ENCODE measurements around the gene OSM. TPM values are rescaled to one million over a fixed set of nuclear protein-coding genes. Genes with fewer than 3 reads are reported as not detected.

The OSM gene
- total and polyA plus RNA-seq, 2 experiments from 2014 or later = 1.5 TPM; not detected in 1

DNA sequence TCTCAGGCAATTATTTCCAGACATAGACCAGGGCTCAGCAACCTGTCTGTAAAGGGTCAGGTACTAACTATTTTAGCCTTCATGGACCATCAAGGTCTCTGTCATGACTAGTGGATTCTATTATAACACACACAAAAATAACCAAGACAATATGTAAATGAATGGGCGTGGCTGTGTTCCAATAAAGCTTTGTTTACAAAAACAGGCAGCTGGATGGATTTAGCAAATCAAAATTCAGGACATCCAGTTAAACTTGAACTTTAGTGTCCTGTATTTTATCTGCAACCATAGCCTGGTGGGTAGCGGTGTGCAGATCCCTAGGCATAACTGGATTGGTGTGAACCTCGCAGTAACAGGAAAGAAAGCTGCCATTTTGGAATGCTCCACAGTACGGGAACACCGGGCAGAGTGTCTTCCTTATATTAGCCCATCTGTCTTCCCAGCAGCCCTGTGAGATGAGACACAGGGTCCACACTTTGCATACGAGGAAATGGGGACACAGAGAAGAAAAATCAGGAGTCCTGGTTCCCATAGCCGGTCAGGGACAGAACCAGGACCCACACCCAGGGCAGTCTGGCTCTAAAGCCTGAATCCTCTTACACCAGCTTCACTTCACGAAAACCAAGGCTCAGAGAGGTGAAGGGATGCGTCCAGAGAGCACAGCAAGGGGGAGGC lies 35.7 kb downstream of the OSM start:
- H3K9me3 ChIP-seq (ENCODE audit: low read depth) = no peaks in the 10 kb centered on the region
- no peak overlapping the region for H2AFZ ChIP-seq
- peaks cover 21% of the 10 kb centered on the region for H3K4me1 ChIP-seq (ENCODE audit: insufficient read depth)
- no peaks in the 10 kb centered on the region for H4K20me1 ChIP-seq (ENCODE audit: insufficient read depth, poor library complexity, severe bottlenecking)
- no peak overlapping the region for H3K27ac ChIP-seq
- no peak overlapping the region for H3K4me3 ChIP-seq
- no peaks in the 10 kb centered on the region for H3K79me2 ChIP-seq
- DNase-seq (ENCODE audit: low spot score) = no peak
- H3K27me3 ChIP-seq = no peaks in the 10 kb centered on the region
- 92% methylated on average over 9 of the region's 9 CpGs for WGBS (ENCODE audit: low lambda C conversion rate, missing lambda C conversion rate)
- H3K36me3 ChIP-seq (replicated peaks; ENCODE audit: insufficient read depth, low read depth) = no peaks in the 10 kb centered on the region
- H3K4me2 ChIP-seq = no peak overlapping the region
- TF ChIP-seq EZH2 (IDR thresholded peaks at IDR 0.05; ENCODE audit: borderline replicate concordance) = no peak
- no peak for TF ChIP-seq EZH2phosphoT487 (IDR thresholded peaks at IDR 0.05; ENCODE audit: low read depth, severe bottlenecking, unreplicated experiment)
- TF ChIP-seq, protein P1, sequence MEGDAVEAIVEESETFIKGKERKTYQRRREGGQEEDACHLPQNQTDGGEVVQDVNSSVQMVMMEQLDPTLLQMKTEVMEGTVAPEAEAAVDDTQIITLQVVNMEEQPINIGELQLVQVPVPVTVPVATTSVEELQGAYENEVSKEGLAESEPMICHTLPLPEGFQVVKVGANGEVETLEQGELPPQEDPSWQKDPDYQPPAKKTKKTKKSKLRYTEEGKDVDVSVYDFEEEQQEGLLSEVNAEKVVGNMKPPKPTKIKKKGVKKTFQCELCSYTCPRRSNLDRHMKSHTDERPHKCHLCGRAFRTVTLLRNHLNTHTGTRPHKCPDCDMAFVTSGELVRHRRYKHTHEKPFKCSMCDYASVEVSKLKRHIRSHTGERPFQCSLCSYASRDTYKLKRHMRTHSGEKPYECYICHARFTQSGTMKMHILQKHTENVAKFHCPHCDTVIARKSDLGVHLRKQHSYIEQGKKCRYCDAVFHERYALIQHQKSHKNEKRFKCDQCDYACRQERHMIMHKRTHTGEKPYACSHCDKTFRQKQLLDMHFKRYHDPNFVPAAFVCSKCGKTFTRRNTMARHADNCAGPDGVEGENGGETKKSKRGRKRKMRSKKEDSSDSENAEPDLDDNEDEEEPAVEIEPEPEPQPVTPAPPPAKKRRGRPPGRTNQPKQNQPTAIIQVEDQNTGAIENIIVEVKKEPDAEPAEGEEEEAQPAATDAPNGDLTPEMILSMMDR (IDR thresholded peaks at IDR 0.05; ENCODE audit: poor library complexity) = no peak
- H3K9me2 ChIP-seq (replicated peaks; ENCODE audit: insufficient read depth) = no peaks in the 10 kb centered on the region

GRCh38 chr22:30230330-30230729 lies 36.3 kb downstream of the OSM start:
- no peaks in the 10 kb centered on the region for H3K36me3 ChIP-seq (replicated peaks; ENCODE audit: insufficient read depth, low read depth)
- H2AFZ ChIP-seq = no peak overlapping the region
- H3K9me3 ChIP-seq (ENCODE audit: low read depth) = no peaks in the 10 kb centered on the region
- no peaks in the 10 kb centered on the region for H3K27me3 ChIP-seq
- no peak for DNase-seq (ENCODE audit: low spot score)
- peaks cover 15% of the 10 kb centered on the region for H3K4me1 ChIP-seq (ENCODE audit: insufficient read depth)
- no peak overlapping the region for H3K4me2 ChIP-seq
- WGBS (ENCODE audit: low lambda C conversion rate, missing lambda C conversion rate) = 96% methylated on average over 3 of the region's 3 CpGs
- H4K20me1 ChIP-seq (ENCODE audit: insufficient read depth, poor library complexity, severe bottlenecking) = no peaks in the 10 kb centered on the region
- TF ChIP-seq EZH2phosphoT487 (IDR thresholded peaks at IDR 0.05; ENCODE audit: low read depth, severe bottlenecking, unreplicated experiment) (no peak), EZH2 (IDR thresholded peaks at IDR 0.05; ENCODE audit: borderline replicate concordance) (no peak)
- TF ChIP-seq, protein P1 (IDR thresholded peaks at IDR 0.05; ENCODE audit: poor library complexity) = no peak
- no peaks in the 10 kb centered on the region for H3K79me2 ChIP-seq
- H3K27ac ChIP-seq = no peak overlapping the region
- H3K4me3 ChIP-seq = no peak overlapping the region
- H3K9me2 ChIP-seq (replicated peaks; ENCODE audit: insufficient read depth) = no peaks in the 10 kb centered on the region

GRCh38 chr22:30228509-30229359 lies 37.9 kb downstream of the OSM start:
- 80% methylated on average over 21 of the region's 21 CpGs for WGBS (ENCODE audit: low lambda C conversion rate, missing lambda C conversion rate)
- TF ChIP-seq, protein P1 (IDR thresholded peaks at IDR 0.05; ENCODE audit: poor library complexity) = no peak
- TF ChIP-seq EZH2 (IDR thresholded peaks at IDR 0.05; ENCODE audit: borderline replicate concordance) (no peak), EZH2phosphoT487 (IDR thresholded peaks at IDR 0.05; ENCODE audit: low read depth, severe bottlenecking, unreplicated experiment) (no peak)
- H4K20me1 ChIP-seq (ENCODE audit: insufficient read depth, poor library complexity, severe bottlenecking) = no peaks in the 10 kb centered on the region
- no peak overlapping the region for H3K4me2 ChIP-seq
- no peaks in the 10 kb centered on the region for H3K9me3 ChIP-seq (ENCODE audit: low read depth)
- no peaks in the 10 kb centered on the region for H3K36me3 ChIP-seq (replicated peaks; ENCODE audit: insufficient read depth, low read depth)
- H3K9me2 ChIP-seq (replicated peaks; ENCODE audit: insufficient read depth) = no peaks in the 10 kb centered on the region
- no peaks in the 10 kb centered on the region for H3K79me2 ChIP-seq
- no peak overlapping the region for H3K4me3 ChIP-seq
- H3K27ac ChIP-seq = no peak overlapping the region
- H2AFZ ChIP-seq = no peak overlapping the region
- H3K27me3 ChIP-seq = no peaks in the 10 kb centered on the region
- peaks cover 7% of the 10 kb centered on the region for H3K4me1 ChIP-seq (ENCODE audit: insufficient read depth)
- DNase-seq (ENCODE audit: low spot score) = no peak

Measured in hepatocyte (in vitro differentiated cells).